22Rv1 (cell line): ENCODE measurements around the gene BMP7.

Source experiments
- H3K27ac ChIP-seq: fragments of 450-650 bp; 2 replicates; pipeline ENCODE4 v1.5.1; 2017
- ZFX ChIP-seq: fragments of 450-650 bp; IDR thresholded peaks from 2 replicates; pipeline ENCODE4 v1.6.1; 2017; ENCODE audit warnings: antibody characterized with exemption, borderline replicate concordance
- TF ChIP-seq, protein P1 (sequence below): fragments of 450-650 bp; IDR thresholded peaks from 2 replicates; pipeline ENCODE4 v1.5.1; 2017; ENCODE audit warnings: mild to moderate bottlenecking

Gene BMP7

DNA sequence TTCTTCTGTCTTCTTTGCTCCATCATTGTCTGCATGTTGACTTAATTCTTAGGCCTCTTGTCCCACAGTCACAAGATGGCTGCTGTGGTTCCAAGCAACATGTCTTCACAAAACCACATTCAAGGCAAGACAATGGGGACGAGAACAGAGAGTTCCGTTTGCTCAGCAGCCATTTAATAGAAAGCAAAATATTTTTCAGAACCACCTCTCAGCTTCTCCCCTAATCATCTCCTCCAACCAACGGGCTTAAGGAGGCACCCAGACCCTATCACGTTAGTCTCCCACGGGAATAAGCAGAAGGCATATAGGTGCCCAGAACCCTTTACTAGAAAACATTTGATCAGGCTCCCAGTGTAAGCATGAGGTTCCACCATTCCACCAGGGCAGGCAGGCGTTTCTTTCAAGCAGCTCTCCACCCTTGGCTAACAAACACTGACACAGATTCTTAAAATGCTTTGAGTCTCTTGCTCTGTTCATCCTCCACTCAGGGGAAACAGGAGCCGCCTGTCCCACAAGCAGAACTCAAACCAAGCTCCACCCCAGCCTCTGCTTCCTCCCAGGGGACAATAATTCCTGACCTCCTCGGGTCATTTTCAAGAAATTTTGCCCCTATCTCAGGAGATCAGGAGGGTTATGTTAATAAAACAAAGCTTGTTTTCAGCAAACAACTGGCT lies 19.0 kb downstream of the BMP7 start:
- TF ChIP-seq ZFX, result no peak
- TF ChIP-seq, protein P1, sequence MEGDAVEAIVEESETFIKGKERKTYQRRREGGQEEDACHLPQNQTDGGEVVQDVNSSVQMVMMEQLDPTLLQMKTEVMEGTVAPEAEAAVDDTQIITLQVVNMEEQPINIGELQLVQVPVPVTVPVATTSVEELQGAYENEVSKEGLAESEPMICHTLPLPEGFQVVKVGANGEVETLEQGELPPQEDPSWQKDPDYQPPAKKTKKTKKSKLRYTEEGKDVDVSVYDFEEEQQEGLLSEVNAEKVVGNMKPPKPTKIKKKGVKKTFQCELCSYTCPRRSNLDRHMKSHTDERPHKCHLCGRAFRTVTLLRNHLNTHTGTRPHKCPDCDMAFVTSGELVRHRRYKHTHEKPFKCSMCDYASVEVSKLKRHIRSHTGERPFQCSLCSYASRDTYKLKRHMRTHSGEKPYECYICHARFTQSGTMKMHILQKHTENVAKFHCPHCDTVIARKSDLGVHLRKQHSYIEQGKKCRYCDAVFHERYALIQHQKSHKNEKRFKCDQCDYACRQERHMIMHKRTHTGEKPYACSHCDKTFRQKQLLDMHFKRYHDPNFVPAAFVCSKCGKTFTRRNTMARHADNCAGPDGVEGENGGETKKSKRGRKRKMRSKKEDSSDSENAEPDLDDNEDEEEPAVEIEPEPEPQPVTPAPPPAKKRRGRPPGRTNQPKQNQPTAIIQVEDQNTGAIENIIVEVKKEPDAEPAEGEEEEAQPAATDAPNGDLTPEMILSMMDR, result no peak
- no peak overlapping the region for H3K27ac ChIP-seq

GRCh38 chr20:57245997-57246396 lies 20.4 kb downstream of the BMP7 start:
- TF ChIP-seq, protein P1, result no peak
- TF ChIP-seq ZFX, result no peak
- H3K27ac ChIP-seq, result no peak overlapping the region

DNA sequence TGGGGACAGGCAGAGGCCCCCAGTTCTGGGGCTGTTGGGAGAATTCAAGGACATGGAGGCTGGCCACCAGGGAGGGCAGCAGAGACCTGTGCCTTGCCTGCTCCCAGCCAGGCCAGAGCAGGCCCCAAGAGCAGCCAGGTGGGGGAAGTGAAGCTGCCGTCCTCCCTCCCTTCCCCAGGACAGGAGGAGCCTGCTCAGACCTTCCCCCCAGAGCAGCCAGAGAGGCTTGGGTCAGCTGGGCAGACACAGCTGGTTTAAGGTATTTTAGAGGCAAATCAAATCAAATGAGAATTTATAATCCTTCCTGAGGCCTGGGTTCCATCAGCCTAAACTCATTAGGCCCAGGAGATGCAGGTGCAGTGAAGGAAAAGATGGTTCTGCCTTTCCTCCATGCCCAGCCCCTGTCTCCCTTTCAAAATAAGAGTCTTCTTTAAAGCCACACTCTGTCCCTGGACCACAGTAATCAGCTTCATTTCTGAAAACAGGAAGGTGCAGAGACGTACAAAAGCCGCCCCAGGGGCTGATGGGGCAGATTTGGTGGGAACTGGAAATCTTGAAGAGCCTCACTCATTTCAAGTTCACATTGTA lies 21.7 kb downstream of the BMP7 start:
- H3K27ac ChIP-seq, result no peak overlapping the region
- no peak for TF ChIP-seq ZFX
- TF ChIP-seq, protein P1, result no peak

- TF ChIP-seq, protein P1, result no peak
- TF ChIP-seq ZFX, result no peak
- H3K27ac ChIP-seq, result no peak overlapping the region
Observed at GRCh38 chr20:57244221-57244585, 22.2 kb downstream of the BMP7 start.

- no peak for TF ChIP-seq ZFX
- TF ChIP-seq, protein P1, result no peak
- H3K27ac ChIP-seq, result no peak overlapping the region
Observed at GRCh38 chr20:57243480-57244220, 22.8 kb downstream of the BMP7 start.

DNA sequence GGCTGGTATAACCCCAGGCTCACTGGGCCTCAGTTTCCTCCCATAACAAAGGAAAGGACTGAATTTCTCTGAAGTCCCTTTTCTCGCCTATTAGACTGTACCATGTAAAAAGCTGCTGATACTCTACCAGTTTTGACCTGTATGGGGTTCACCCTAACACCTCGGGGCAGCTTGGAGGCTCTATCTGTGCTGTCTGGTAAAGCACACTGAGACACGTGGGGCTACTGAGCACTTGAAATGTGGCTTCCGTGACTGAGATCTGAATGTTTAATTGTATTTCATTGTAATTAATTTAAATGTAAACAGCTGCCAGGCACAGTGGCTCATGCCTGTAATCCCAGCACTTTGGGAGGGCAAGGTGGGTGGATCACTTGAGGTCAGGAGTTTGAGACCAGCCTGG lies 24.0 kb downstream of the BMP7 start:
- no peak overlapping the region for H3K27ac ChIP-seq
- no peak for TF ChIP-seq ZFX
- TF ChIP-seq, protein P1, result no peak

GRCh38 chr20:57241363-57241991 lies 25.0 kb downstream of the BMP7 start:
- TF ChIP-seq, protein P1, result no peak
- TF ChIP-seq ZFX, result no peak
- H3K27ac ChIP-seq, result no peak overlapping the region
